GM12864 (cell line): ENCODE data around the gene BCL10.

Experiments used
- DNase-seq: peaks from one replicate; pipeline ENCODE4 v3.0.0-alpha.2; 2011; ENCODE audit warnings: low read depth
- H3K4me3 ChIP-seq: 2 replicates; pipeline ENCODE4 v1.5.1; 2011; ENCODE audit warnings: mild to moderate bottlenecking, low read depth, low read length, control low read depth
- TF ChIP-seq, protein P1 (sequence below): IDR thresholded peaks from 2 replicates; pipeline ENCODE4 v1.5.1; 2011; ENCODE audit warnings: low read depth, mild to moderate bottlenecking, moderate library complexity, low read length, control low read depth, inconsistent platforms; ENCODE audit errors: missing control alignments

BCL10 gene

DNA sequence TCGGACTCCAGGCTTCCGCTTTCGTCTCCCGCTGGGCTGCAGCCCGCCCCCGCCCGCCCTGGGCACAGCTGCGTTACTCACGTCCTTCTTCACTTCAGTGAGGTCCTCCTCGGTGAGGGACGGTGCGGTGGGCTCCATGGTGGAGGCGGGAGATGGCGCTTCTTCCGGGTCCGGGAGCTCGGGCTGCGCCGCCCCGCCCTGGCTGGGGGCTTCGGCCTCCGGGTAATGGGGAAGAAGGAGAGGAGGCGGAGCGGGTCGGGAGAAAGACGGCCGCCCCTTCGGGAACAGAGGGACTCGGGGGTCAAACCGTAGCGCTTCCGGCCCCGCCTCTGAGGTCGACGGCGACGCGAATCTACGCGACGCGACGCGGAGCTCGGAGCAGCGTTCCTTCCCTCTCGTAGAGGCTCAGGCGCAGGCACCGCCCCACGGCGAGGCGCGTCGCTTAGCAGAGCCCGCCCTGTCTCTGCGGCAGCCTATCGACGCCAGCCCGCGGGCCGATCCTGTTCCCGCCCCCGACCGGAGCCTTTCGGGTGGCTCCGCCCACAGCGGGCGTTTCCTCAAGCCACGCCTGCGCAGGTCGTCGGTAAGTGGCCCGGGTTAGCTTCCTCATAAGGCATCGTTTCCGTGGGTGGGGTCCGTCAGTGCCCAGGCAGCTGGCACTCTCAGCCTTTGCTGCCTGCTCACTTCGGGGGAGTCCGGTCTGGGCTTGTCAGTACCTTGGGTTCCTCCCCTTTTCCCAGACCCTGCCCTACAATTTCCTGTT, at the start of gene BCL10:
BCL10 (minus strand) TSS at position 418 of the 763 bp plus-strand sequence; CDS start at position 138, 280 bp downstream.
- peak within 1 kb of the TSS; percentile 75 for H3K4me3 ChIP-seq
- peak; percentile 93 for DNase-seq
- TF ChIP-seq, protein P1, sequence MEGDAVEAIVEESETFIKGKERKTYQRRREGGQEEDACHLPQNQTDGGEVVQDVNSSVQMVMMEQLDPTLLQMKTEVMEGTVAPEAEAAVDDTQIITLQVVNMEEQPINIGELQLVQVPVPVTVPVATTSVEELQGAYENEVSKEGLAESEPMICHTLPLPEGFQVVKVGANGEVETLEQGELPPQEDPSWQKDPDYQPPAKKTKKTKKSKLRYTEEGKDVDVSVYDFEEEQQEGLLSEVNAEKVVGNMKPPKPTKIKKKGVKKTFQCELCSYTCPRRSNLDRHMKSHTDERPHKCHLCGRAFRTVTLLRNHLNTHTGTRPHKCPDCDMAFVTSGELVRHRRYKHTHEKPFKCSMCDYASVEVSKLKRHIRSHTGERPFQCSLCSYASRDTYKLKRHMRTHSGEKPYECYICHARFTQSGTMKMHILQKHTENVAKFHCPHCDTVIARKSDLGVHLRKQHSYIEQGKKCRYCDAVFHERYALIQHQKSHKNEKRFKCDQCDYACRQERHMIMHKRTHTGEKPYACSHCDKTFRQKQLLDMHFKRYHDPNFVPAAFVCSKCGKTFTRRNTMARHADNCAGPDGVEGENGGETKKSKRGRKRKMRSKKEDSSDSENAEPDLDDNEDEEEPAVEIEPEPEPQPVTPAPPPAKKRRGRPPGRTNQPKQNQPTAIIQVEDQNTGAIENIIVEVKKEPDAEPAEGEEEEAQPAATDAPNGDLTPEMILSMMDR, result no peak

DNA sequence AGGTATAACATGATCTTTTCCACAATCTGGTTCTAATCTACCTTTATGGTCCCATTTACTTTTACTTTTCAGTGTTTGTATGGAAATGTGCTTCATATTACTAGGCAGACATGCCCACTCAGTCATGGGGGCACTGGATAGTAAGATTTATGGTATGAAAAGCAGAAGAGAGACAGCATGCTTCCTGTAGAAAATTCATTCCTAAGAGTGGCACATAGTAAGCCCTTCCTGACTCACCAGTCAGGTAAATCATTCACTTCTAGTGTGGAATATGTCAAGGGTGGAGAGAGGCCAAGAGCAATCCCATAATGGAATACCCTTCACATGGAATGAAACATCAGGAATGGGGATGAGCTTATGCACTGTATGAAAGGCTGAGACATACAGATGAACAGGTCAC, 49.5 kb upstream of the BCL10 start:
- TF ChIP-seq, protein P1, result no peak
- H3K4me3 ChIP-seq, result no peak overlapping the region
- no peak for DNase-seq

DNA sequence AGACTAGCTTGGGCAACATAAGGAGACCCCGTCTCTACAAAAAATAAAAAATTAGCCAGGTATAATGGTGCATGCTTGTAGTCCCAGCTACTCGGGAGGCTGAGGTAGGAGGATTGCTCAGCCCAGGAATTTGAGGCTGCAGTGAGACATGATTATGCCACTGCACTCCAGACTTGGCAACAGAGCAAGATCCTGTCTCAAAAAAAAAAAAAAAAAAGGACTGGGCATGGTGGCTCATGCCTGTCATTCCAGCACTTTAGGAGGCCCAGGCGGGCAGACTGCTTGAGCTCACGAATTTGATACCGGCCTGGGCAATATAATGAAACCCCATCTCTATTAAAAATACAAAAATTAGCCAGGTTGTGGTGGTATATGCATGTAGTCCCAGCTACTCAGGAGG, 47.3 kb upstream of the BCL10 start:
- TF ChIP-seq, protein P1, result no peak
- DNase-seq, result no peak
- no peak overlapping the region for H3K4me3 ChIP-seq

DNA sequence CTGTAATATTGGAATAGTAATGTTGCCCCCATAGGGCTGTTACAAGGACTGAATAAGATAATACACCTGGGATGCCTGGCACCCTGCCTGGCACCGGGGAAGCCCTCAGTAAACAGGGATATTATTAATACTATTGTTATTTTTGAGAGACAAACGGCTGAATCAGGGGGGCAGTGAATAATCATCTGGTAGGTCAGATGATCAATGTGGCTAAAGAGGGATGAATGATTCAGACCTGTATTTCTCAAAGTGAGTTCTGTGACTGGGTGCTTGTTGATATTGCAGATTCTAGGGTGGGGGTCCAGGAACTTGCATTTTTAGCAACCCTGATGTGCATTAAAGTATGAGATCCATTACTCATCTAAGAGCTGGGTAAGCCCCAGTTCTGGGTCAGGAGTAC, 46.2 kb upstream of the BCL10 start:
- no peak overlapping the region for H3K4me3 ChIP-seq
- TF ChIP-seq, protein P1, result no peak
- no peak for DNase-seq

DNA sequence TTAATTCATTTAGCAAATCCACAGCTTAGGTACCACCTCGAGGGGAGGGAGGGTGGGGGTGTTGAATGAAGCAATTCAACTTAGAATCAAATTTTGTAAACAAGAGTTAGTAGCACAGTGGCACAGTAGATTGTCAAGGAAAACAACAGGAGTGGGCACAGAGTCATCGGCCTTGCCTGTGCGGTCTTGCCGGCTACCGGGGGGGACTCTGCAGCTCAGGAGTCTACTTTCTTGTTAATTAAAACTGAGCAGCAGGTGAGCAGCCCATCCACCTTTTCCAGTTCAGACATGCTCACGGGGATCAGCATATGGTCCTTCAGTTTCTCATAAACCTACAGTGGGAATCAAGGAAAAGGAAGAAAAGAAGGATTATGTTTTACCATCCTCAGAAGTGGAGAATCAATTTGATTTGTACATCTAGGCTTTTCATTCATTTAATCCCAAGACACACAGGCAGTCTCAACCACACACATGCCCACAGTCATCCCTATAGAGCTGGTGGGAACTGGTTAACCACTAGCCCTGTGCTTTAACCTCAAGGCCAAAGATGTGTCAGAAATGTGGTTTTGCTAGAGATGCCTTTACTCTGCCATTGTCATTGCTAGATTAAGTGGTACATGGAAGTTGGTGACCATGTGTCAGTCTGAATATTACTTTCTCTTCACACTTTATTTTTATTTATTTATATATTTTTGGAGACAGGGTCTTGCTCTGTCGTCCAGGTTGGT, 45.0 kb upstream of the BCL10 start:
- TF ChIP-seq, protein P1, result no peak
- no peak overlapping the region for H3K4me3 ChIP-seq
- DNase-seq, result no peak

DNA sequence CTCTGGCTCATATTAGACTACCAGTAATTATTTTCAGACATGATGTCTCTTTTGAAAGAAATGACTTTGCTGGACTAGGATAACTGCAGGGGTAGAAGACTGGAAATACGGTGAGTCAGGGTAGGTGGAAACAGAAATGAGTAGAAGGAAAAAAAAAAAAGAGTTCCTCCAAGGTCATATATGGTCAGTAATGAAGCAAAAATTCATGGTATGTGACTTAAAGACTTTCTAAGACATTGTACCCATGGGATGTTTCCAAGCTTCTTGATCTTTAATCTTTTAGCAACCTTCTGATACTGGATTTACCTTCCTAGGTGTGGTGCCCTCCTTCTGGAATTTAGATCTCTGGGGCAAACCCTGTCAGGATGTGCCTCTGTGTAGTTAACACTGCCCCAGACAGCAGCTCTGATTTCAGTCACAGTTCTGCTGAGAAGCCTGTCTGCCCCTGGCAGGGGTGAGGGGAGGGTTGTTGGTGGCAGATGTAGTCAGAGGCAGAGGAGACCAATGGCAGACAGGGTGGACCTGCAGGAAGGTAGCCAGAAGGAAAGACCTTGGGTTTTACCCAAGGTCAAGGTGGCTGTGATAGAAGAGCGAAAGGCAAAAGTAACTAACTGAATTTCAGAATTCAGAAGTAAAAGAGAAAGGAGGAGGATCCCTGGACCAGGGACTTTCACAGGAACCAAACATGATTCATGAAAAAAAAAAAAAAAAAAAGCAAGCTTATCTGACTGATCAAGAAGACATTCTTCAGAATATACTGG, 44.1 kb upstream of the BCL10 start:
- TF ChIP-seq, protein P1, result no peak
- DNase-seq, result no peak
- no peak overlapping the region for H3K4me3 ChIP-seq
